H9 (cell line): Measurements from ENCODE around the gene FJX1. TPM values are rescaled to one million over a fixed set of nuclear protein-coding genes. Genes with fewer than 3 reads are reported as not detected.

Experiments used
- DNase-seq: peaks from one replicate; pipeline ENCODE4 v3.0.0-alpha.2; 2017
- H2AFZ ChIP-seq: one replicate; pipeline ENCODE4 v1.6.1; 2013; ENCODE audit warnings: mild to moderate bottlenecking, low read length, control low read depth, moderate library complexity
- H2AK5ac ChIP-seq: 2 replicates; pipeline ENCODE4 v1.6.1; 2013; ENCODE audit warnings: low read length, control low read depth, mixed read lengths; ENCODE audit not compliant: insufficient read length
- H2BK120ac ChIP-seq: one replicate; pipeline ENCODE4 v1.6.1; 2013; ENCODE audit warnings: low read depth, mild to moderate bottlenecking, low read length, control low read depth, inconsistent platforms; ENCODE audit not compliant: poor library complexity, severe bottlenecking
- H2BK12ac ChIP-seq: 2 replicates; pipeline ENCODE4 v1.6.1; 2013; ENCODE audit warnings: low read length, control low read depth, mixed read lengths, low read depth; ENCODE audit not compliant: insufficient read length
- H2BK15ac ChIP-seq: 2 replicates; pipeline ENCODE4 v1.6.1; 2013; ENCODE audit warnings: low read depth, low read length, control low read depth
- H2BK20ac ChIP-seq: one replicate; pipeline ENCODE4 v1.6.1; 2013; ENCODE audit warnings: low read depth, mild to moderate bottlenecking, low read length, control low read depth, inconsistent platforms; ENCODE audit not compliant: poor library complexity, severe bottlenecking
- H2BK5ac ChIP-seq: 2 replicates; pipeline ENCODE4 v1.6.1; 2013; ENCODE audit warnings: low read length, control low read depth, mixed read lengths; ENCODE audit not compliant: insufficient read length
- H3K14ac ChIP-seq: 2 replicates; pipeline ENCODE4 v1.6.1; 2013; ENCODE audit warnings: low read length, control low read depth; ENCODE audit not compliant: insufficient read depth
- H3K18ac ChIP-seq: 2 replicates; pipeline ENCODE4 v1.6.1; 2013; ENCODE audit warnings: low read depth, mild to moderate bottlenecking, mixed read lengths, low read length, control low read depth; ENCODE audit not compliant: insufficient read length
- H3K23ac ChIP-seq: 2 replicates; pipeline ENCODE4 v1.6.1; 2013; ENCODE audit warnings: low read length, control low read depth, mixed read lengths, low read depth; ENCODE audit not compliant: insufficient read length
- H3K23me2 ChIP-seq: 2 replicates; pipeline ENCODE4 v1.6.1; 2013; ENCODE audit warnings: low read depth, mild to moderate bottlenecking, mixed read lengths, low read length, control low read depth; ENCODE audit not compliant: insufficient read length, poor library complexity, severe bottlenecking
- H3K27ac ChIP-seq: 2 replicates; pipeline ENCODE4 v1.5.1; 2013; ENCODE audit warnings: low read length, control low read depth, mixed read lengths, low read depth; ENCODE audit not compliant: insufficient read length
- H3K27me3 ChIP-seq: 2 replicates; pipeline ENCODE4 v1.6.1; 2013; ENCODE audit warnings: low read length, control low read depth, inconsistent platforms; ENCODE audit not compliant: insufficient read depth
- H3K4ac ChIP-seq: 2 replicates; pipeline ENCODE4 v1.6.1; 2013; ENCODE audit warnings: low read depth, mild to moderate bottlenecking, control low read depth, inconsistent platforms, low read length, moderate library complexity
- H3K4me1 ChIP-seq: 2 replicates; pipeline ENCODE4 v1.6.1; 2013; ENCODE audit warnings: low read length, control low read depth, inconsistent platforms; ENCODE audit not compliant: insufficient read depth
- H3K4me2 ChIP-seq: 2 replicates; pipeline ENCODE4 v1.6.1; 2013; ENCODE audit warnings: low read length, control low read depth, mixed read lengths; ENCODE audit not compliant: insufficient read length, insufficient read depth
- H3K56ac ChIP-seq: 2 replicates; pipeline ENCODE4 v1.6.1; 2013; ENCODE audit warnings: low read depth, mild to moderate bottlenecking, mixed read lengths, low read length, control low read depth; ENCODE audit not compliant: insufficient read length
- H3K79me1 ChIP-seq: 2 replicates; pipeline ENCODE4 v1.6.1; 2013; ENCODE audit warnings: low read depth, mild to moderate bottlenecking, moderate library complexity, low read length, control low read depth, inconsistent platforms; ENCODE audit not compliant: insufficient read depth, poor library complexity, severe bottlenecking
- H3K79me2 ChIP-seq: 2 replicates; pipeline ENCODE4 v1.6.1; 2013; ENCODE audit warnings: low read length, control low read depth, inconsistent platforms; ENCODE audit not compliant: insufficient read depth
- H3K9ac ChIP-seq: 2 replicates; pipeline ENCODE4 v1.6.1; 2013; ENCODE audit warnings: low read length, control low read depth, mixed read lengths; ENCODE audit not compliant: insufficient read length; ENCODE audit errors: extremely low read depth
- H3K9me3 ChIP-seq: one replicate; pipeline ENCODE4 v1.6.1; 2013; ENCODE audit warnings: low read depth, low read length, inconsistent platforms; ENCODE audit not compliant: control insufficient read depth
- H3T11ph ChIP-seq: one replicate; pipeline ENCODE4 v1.6.1; 2013; ENCODE audit warnings: mild to moderate bottlenecking, low read length, control low read depth, inconsistent platforms
- H4K20me1 ChIP-seq: one replicate; pipeline ENCODE4 v1.6.1; 2013; ENCODE audit not compliant: control insufficient read depth, insufficient read length, insufficient read depth
- H4K5ac ChIP-seq: 2 replicates; pipeline ENCODE4 v1.6.1; 2013; ENCODE audit warnings: low read depth, mild to moderate bottlenecking, mixed read lengths, low read length, control low read depth; ENCODE audit not compliant: insufficient read length
- H4K8ac ChIP-seq: replicated peaks from 2 replicates; pipeline ENCODE4 v1.6.1; 2013; ENCODE audit warnings: low read length, control low read depth, mixed read lengths, low read depth; ENCODE audit not compliant: insufficient read length
- H4K91ac ChIP-seq: 2 replicates; pipeline ENCODE4 v1.6.1; 2013; ENCODE audit warnings: low read depth, mild to moderate bottlenecking, moderate library complexity, mixed read lengths, low read length, control low read depth; ENCODE audit not compliant: insufficient read length
- H3K27ac Mint-ChIP-seq, 3 experiments: 2 replicates in 2 of 3; 3 replicates in 1 of 3; pipeline ENCODE4 v1.8.0; 2020 to 2021; ENCODE audit warnings: mixed read lengths in 3 of 3, mild to moderate bottlenecking in 1 of 3, moderate library complexity in 1 of 3
- H3K27me3 Mint-ChIP-seq: 2 replicates; pipeline ENCODE4 v1.8.0; 2021; ENCODE audit warnings: low read depth, mild to moderate bottlenecking, moderate library complexity, mixed read lengths
- H3K36me3 Mint-ChIP-seq, 3 experiments: 2 replicates in 2 of 3; 3 replicates in 1 of 3; pipeline ENCODE4 v1.8.0; 2020 to 2021; ENCODE audit warnings: low read depth in 3 of 3, mixed read lengths in 3 of 3; ENCODE audit not compliant: insufficient read depth in 1 of 3
- H3K4me1 Mint-ChIP-seq, 2 experiments: 2 replicates each; pipeline ENCODE4 v1.8.0; 2020; ENCODE audit warnings: mixed read lengths in 2 of 2
- H3K4me3 Mint-ChIP-seq, 2 experiments: 2 replicates in 1 of 2; 3 replicates in 1 of 2; pipeline ENCODE4 v1.8.0; 2020 to 2021; ENCODE audit warnings: mild to moderate bottlenecking in 2 of 2, mixed read lengths in 2 of 2, moderate library complexity in 1 of 2
- H3K9me3 Mint-ChIP-seq, 2 experiments: 2 replicates in 1 of 2; 3 replicates in 1 of 2; pipeline ENCODE4 v1.8.0; 2020; ENCODE audit warnings: mild to moderate bottlenecking in 2 of 2, mixed read lengths in 2 of 2, moderate library complexity in 1 of 2
- WGBS: extraction: QIAGEN DNeasy Blood & Tissue Kit; methylation state at CpG from one replicate; pipeline ENCODE4 v1.1.7; 2013; ENCODE audit warnings: missing lambda C conversion rate, low lambda C conversion rate, mixed read lengths; ENCODE audit not compliant: insufficient read length; ENCODE audit errors: extremely low coverage; 5-methylcytosine and 5-hydroxymethylcytosine counted together
- total RNA-seq: library from RNA; stranded (reverse); gene quantifications from 2 replicates; pipeline ENCODE4 v1.2.1, GENCODE V29; 2021
- TF ChIP-seq, protein P1 (sequence below): fragments of 200-600 bp; sonication (generic); conservative IDR thresholded peaks from 3 replicates; pipeline ENCODE4 v1.8.0; 2021; ENCODE audit warnings: antibody characterized with exemption, mild to moderate bottlenecking

Gene FJX1
- total RNA-seq, 1 experiment from 2014 or later: 11.5 TPM

GRCh38 chr11:35650467-35650866, 32.2 kb downstream of the FJX1 start:
- H4K20me1 ChIP-seq: no peaks in the 10 kb centered on the region
- H4K5ac ChIP-seq: no peak overlapping the region
- WGBS: no CpG with 5 or more reads among the region's 4 CpGs
- H3K79me2 ChIP-seq: no peaks in the 10 kb centered on the region
- H2BK20ac ChIP-seq: no peak overlapping the region
- H3K18ac ChIP-seq: no peak overlapping the region
- 0 out of 2 replicates have a peak, but pooled peaks cover 3% of the 10 kb centered on the region for H3K4me1 ChIP-seq
- no peak overlapping the region for H2AK5ac ChIP-seq
- no peaks in the 10 kb centered on the region for H3K9me3 ChIP-seq
- no peaks in the 10 kb centered on the region; a peak in 1 of 5 replicates for H3K9me3 Mint-ChIP-seq
- no peak overlapping the region for H2BK15ac ChIP-seq
- no peaks in the 10 kb centered on the region for H3K36me3 Mint-ChIP-seq
- no peak overlapping the region for H3K56ac ChIP-seq
- H3K4ac ChIP-seq: no peak overlapping the region
- H3K27ac ChIP-seq: no peak overlapping the region
- peaks cover 64% of the 10 kb centered on the region for H3K27me3 Mint-ChIP-seq
- H3K27ac Mint-ChIP-seq: no peak overlapping the region
- no peak overlapping the region for H2AFZ ChIP-seq
- no peak overlapping the region for H3K4me3 Mint-ChIP-seq
- no peak overlapping the region for H2BK120ac ChIP-seq
- no peaks in the 10 kb centered on the region for H3K79me1 ChIP-seq
- no peaks in the 10 kb centered on the region; the same call in 1 of the 2 replicates for H3K27me3 ChIP-seq
- H4K91ac ChIP-seq: no peak overlapping the region
- H3K23me2 ChIP-seq: no peaks in the 10 kb centered on the region
- no peak overlapping the region for H2BK5ac ChIP-seq
- no peak overlapping the region for H3K23ac ChIP-seq
- H3K4me1 Mint-ChIP-seq: peaks cover 17 to 25% of the 10 kb centered on the region in 2 experiments
- H4K8ac ChIP-seq: no peak overlapping the region
- no peak overlapping the region for H2BK12ac ChIP-seq
- DNase-seq: no peak
- H3K14ac ChIP-seq: no peak overlapping the region
- no peak overlapping the region for H3K4me2 ChIP-seq
- TF ChIP-seq, protein P1, sequence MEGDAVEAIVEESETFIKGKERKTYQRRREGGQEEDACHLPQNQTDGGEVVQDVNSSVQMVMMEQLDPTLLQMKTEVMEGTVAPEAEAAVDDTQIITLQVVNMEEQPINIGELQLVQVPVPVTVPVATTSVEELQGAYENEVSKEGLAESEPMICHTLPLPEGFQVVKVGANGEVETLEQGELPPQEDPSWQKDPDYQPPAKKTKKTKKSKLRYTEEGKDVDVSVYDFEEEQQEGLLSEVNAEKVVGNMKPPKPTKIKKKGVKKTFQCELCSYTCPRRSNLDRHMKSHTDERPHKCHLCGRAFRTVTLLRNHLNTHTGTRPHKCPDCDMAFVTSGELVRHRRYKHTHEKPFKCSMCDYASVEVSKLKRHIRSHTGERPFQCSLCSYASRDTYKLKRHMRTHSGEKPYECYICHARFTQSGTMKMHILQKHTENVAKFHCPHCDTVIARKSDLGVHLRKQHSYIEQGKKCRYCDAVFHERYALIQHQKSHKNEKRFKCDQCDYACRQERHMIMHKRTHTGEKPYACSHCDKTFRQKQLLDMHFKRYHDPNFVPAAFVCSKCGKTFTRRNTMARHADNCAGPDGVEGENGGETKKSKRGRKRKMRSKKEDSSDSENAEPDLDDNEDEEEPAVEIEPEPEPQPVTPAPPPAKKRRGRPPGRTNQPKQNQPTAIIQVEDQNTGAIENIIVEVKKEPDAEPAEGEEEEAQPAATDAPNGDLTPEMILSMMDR: no peak
- no peak overlapping the region for H3T11ph ChIP-seq
- H3K9ac ChIP-seq: no peak overlapping the region
